Heart right ventricle (tissue), 16 donors: ENCODE data around the gene PHACTR4. TPM values are rescaled to one million over a fixed set of nuclear protein-coding genes. Genes with fewer than 3 reads are reported as not detected.
A peak's percentile ranks its signal among the peaks of the same experiment; 100 is the strongest.
"Not testable (repeated sequence)": the region's sequence is repeated elsewhere in the genome, so short reads cannot be mapped to it uniquely, and the experiment has no call there.

ENCODE experiments used
- ATAC-seq, 8 donors: fragments of 200-7000 bp; cut with Tn5 transposase; one replicate each; pipeline ENCODE4 v1.9.1; 2020; ENCODE audit warnings: mild to moderate bottlenecking in 8 of 8, moderate library complexity in 8 of 8, moderate number of reproducible peaks in 1 of 8
- DNase-seq, 2 donors: peaks; one replicate each; pipeline ENCODE4 v3.0.0-alpha.2; 2020
- H3K27ac ChIP-seq, 10 donors: fragments of 200-600 bp; sonication (generic) in 2 of 10; one replicate each; pipeline versions ENCODE4 v1.5.0 to v1.8.0; 2020 to 2022; ENCODE audit warnings: mild to moderate bottlenecking in 3 of 10
- H3K27me3 ChIP-seq, 7 donors: fragments of 200-600 bp; one replicate each; pipeline ENCODE4 v1.8.0; 2021 to 2022; ENCODE audit warnings: mild to moderate bottlenecking in 2 of 7
- H3K36me3 ChIP-seq, 9 donors: fragments of 200-600 bp; sonication (generic) in 1 of 9; one replicate each; pipeline versions ENCODE4 v1.5.0 to v1.8.0; 2020 to 2022; ENCODE audit warnings: mild to moderate bottlenecking in 2 of 9
- H3K4me1 ChIP-seq, 9 donors: fragments of 200-600 bp; sonication (generic) in 1 of 9; one replicate each; pipeline versions ENCODE4 v1.5.0 to v1.8.0; 2020 to 2022; ENCODE audit warnings: mild to moderate bottlenecking in 4 of 9
- H3K4me3 ChIP-seq, 10 donors: fragments of 200-600 bp; sonication (generic) in 2 of 10; one replicate each; pipeline versions ENCODE4 v1.5.0 to v1.8.0; 2020 to 2022; ENCODE audit warnings: mild to moderate bottlenecking in 7 of 10, moderate library complexity in 2 of 10
- H3K9me3 ChIP-seq, 11 donors: fragments of 200-600 bp in 10 of 11; sonication (generic) in 2 of 11; one replicate each; pipeline versions ENCODE4 v1.5.0 to v1.8.0; 2013 to 2022; ENCODE audit warnings: mild to moderate bottlenecking in 2 of 11, control low read depth in 1 of 11, moderate library complexity in 1 of 11
- CTCF ChIP-seq, 9 donors: fragments of 200-600 bp; sonication (generic) in 2 of 9; IDR thresholded peaks; one replicate each; pipeline versions ENCODE4 v1.5.0 to v1.8.0; 2021 to 2022; ENCODE audit warnings: antibody characterized with exemption in 9 of 9, mild to moderate bottlenecking in 5 of 9, moderate library complexity in 1 of 9
- WGBS, 2 donors: extraction: QIAGEN DNeasy Blood & Tissue Kit; methylation state at CpG; one replicate each; pipeline ENCODE4 v1.1.7; 2013; ENCODE audit warnings: inconsistent platforms in 1 of 2; 5-methylcytosine and 5-hydroxymethylcytosine counted together
- intact Hi-C, 10 donors: fragments of 100-400 bp; cut with DNase I; formaldehyde crosslinking; loops; one replicate each; pipeline versions ENCODE4 v1.11.1 to v1.14.2; 2022
- polyA plus RNA-seq, 2 donors: library from polyadenylated mRNA; stranded (reverse); fragments of 200-250 nt; gene quantifications; one replicate each; pipeline ENCODE4 v1.2.3, GENCODE V29; 2013
- total RNA-seq, 10 donors: library from RNA; stranded (reverse); fragmentation: NEBNext Ultra II Directional in 3 of 10; extraction: Animal tissue kit (Norgen Biotek cat#: 25700) in 3 of 10; gene quantifications; one replicate each; pipeline versions ENCODE4 v1.2.1 to v1.2.4, GENCODE V29; 2021 to 2023
- donor health status: Arrhythmogenic right ventricular cardiomyopathy.
- donor health status: ischemic (EF 13 %, LVEDD 7.1; RV severe dilation, severe dysfunction).
- donor health status: healthy with polysubstance abuse.
- donor health status: DM: no; HTN: yes; CAD: no.
- donor health status: DM: no; HTN: no; CAD: no.
- donor health status: ischemic (EF 25% LVEDD 6.9; RV normal size, moderate dysfunction).
- donor health status: ischemic (EF 25% LVEDD 5.7; RV mildly dilated, moderate dysfunction).
- donor health status: healthy.
- donor health status: DM: yes; HTN: yes; CAD: no.
- donor health status: Ischemic cardiomyopathy.
- donor health status: ischemic (EF 35%, LVEDD 5.7; RV mildly dilated, moderate dysfunction).
- donor health status: nonischemic (EF 11% LVEDD 7.7; RV severe dilation, severe dysfunction).
- donor health status: DM: yes; HTN: yes; CAD: no.
- donor health status: PGD.
- donor health status: ischemic (EF 29% LVEDD 5.4; RV normal size, mild dysfunction).
- donor health status: nonischemic (EF 23%, LVEDD 6.1; RV moderate dilation, normal function).

PHACTR4 gene
- total and polyA plus RNA-seq, 12 donors = 14.0 to 36.1 (median 18.5) TPM

- intact Hi-C loops = loop anchor here in 1 of 10 donors (10.0 kb wide), 1 partner anchor 193 kb away; no protein-coding TSS in a partner anchor
- Histone ChIP-seq H3K4me1 (peaks cover 9 to 61% (median 42%) of the 10 kb centered on the region in 9 donors), H3K36me3 (peaks cover 0 to 36% (median 0%) of the 10 kb centered on the region in 9 donors), H3K4me3 (no peak overlapping the region), H3K9me3 (no peaks in the 10 kb centered on the region), H3K27ac (peak overlapping the region in 5 of 10 donors; percentile 18 to 77 (median 61)), H3K27me3 (no peaks in the 10 kb centered on the region)
- DNase-seq (no peak), ATAC-seq (peak in 6 of 8 donors; percentile 29 to 74 (median 70))
- 73 to 74% methylated on average over 1 of the region's 1 CpG for WGBS, 2 donors
- TF ChIP-seq CTCF (IDR thresholded peaks at IDR 0.05) = no peak
Observed at GRCh38 chr1:28457678-28458077, 88.1 kb downstream of the PHACTR4 start.

GRCh38 chr1:28458237-28459228 lies 89.0 kb downstream of the PHACTR4 start:
- peaks cover 9 to 58% (median 42%) of the 10 kb centered on the region in 9 donors for H3K4me1 ChIP-seq
- ATAC-seq (peak; percentile 36 to 69 (median 62)), DNase-seq (no peak)
- no peak for TF ChIP-seq CTCF (IDR thresholded peaks at IDR 0.05)
- peaks cover 0 to 45% (median 0%) of the 10 kb centered on the region in 9 donors for H3K36me3 ChIP-seq
- H3K4me3 ChIP-seq = peak overlapping the region in 1 of 10 donors; percentile 4
- peak overlapping the region; percentile 36 to 86 (median 65) for H3K27ac ChIP-seq
- 59 to 64% methylated on average over 7 of the region's 7 CpGs for WGBS, 2 donors
- intact Hi-C loops = loop anchor here in 1 of 10 donors (10.0 kb wide), 1 partner anchor 194 kb away; no protein-coding TSS in a partner anchor
- no peaks in the 10 kb centered on the region for H3K27me3 ChIP-seq
- no peaks in the 10 kb centered on the region for H3K9me3 ChIP-seq

- DNase-seq = no peak
- Histone ChIP-seq H3K4me3 (no peak overlapping the region), H3K4me1 (peaks cover 0 to 7% (median 0%) of the 10 kb centered on the region in 9 donors), H3K9me3 (no peaks in the 10 kb centered on the region), H3K27ac (no peak overlapping the region), H3K36me3 (peaks cover 0 to 92% (median 19%) of the 10 kb centered on the region in 9 donors), H3K27me3 (no peaks in the 10 kb centered on the region)
- intact Hi-C loops = loop anchor here in 3 of 10 donors (10.0 kb wide), 1 partner anchor 52 kb away; no protein-coding TSS in a partner anchor
- TF ChIP-seq CTCF (IDR thresholded peaks at IDR 0.05) = no peak
- 97% methylated on average over 3 of the region's 3 CpGs for WGBS, 2 donors
- no peak for ATAC-seq
Observed at GRCh38 chr1:28466226-28466778, 96.8 kb downstream of the PHACTR4 start.

GRCh38 chr1:28470146-28470545 lies 100.6 kb downstream of the PHACTR4 start:
- ATAC-seq (no peak), DNase-seq (no peak)
- Histone ChIP-seq H3K4me3 (no peak overlapping the region), H3K27me3 (no peaks in the 10 kb centered on the region), H3K36me3 (peaks cover 0 to 86% (median 25%) of the 10 kb centered on the region in 9 donors), H3K9me3 (no peaks in the 10 kb centered on the region), H3K27ac (no peak overlapping the region), H3K4me1 (peaks cover 0 to 7% (median 0%) of the 10 kb centered on the region in 9 donors)
- intact Hi-C loops = loop anchor here in 4 of 10 donors (2.0 to 10.0 kb wide), 4 partner anchors 58 to 65 kb away; no protein-coding TSS in a partner anchor
- WGBS, 2 donors = 67 to 95% methylated on average over 2 of the region's 2 CpGs
- no peak for TF ChIP-seq CTCF (IDR thresholded peaks at IDR 0.05)

- not testable (repeated sequence) for DNase-seq, ATAC-seq, H3K4me3 ChIP-seq, H3K27ac ChIP-seq, H3K9me3 ChIP-seq, H3K27me3 ChIP-seq, H3K4me1 ChIP-seq
- intact Hi-C loops = loop anchor here in 1 of 10 donors (10.0 kb wide), 1 partner anchor 75 kb away; no protein-coding TSS in a partner anchor
- 95 to 96% methylated on average over 13 of the region's 13 CpGs for WGBS, 2 donors
- peaks cover 4 to 99% (median 61%) of the 10 kb centered on the region in 9 donors for H3K36me3 ChIP-seq
Observed at GRCh38 chr1:28479497-28479896, 110.0 kb downstream of the PHACTR4 start.
